NT2/D1 (cell line): ENCODE data around the gene ATG12.
"Not testable (repeated sequence)": the region's sequence is repeated elsewhere in the genome, so short reads cannot be mapped to it uniquely, and the experiment has no call there.

ENCODE experiments used
- DNase-seq: peaks from one replicate; pipeline ENCODE4 v3.0.0-alpha.2; 2011; ENCODE audit warnings: low read depth, low spot score
- H3K27me3 ChIP-seq: 2 replicates; pipeline ENCODE4 v1.6.0; 2011; ENCODE audit warnings: mild to moderate bottlenecking; ENCODE audit not compliant: insufficient read length, insufficient read depth
- H3K36me3 ChIP-seq: 2 replicates; pipeline ENCODE4 v1.6.1; 2011; ENCODE audit warnings: mild to moderate bottlenecking, low read length, mixed read lengths; ENCODE audit not compliant: insufficient read depth, insufficient read length
- H3K4me1 ChIP-seq: 2 replicates; pipeline ENCODE4 v1.5.1; 2011; ENCODE audit not compliant: insufficient read depth, insufficient read length
- H3K4me3 ChIP-seq: 2 replicates; pipeline ENCODE4 v1.5.1; 2011; ENCODE audit warnings: low read depth; ENCODE audit not compliant: insufficient read length
- H3K9ac ChIP-seq: 2 replicates; pipeline ENCODE4 v1.6.0; 2011; ENCODE audit warnings: low read depth; ENCODE audit not compliant: insufficient read length
- H3K9me3 ChIP-seq: 2 replicates; pipeline ENCODE4 v1.5.1; 2011; ENCODE audit warnings: mild to moderate bottlenecking, low read length; ENCODE audit not compliant: insufficient read depth
- SUZ12 ChIP-seq: IDR thresholded peaks from 2 replicates; pipeline ENCODE4 v1.6.1; 2011; ENCODE audit not compliant: insufficient read length, insufficient read depth; ENCODE audit errors: extremely low read depth
- YY1 ChIP-seq: IDR thresholded peaks from 2 replicates; pipeline ENCODE4 v1.6.1; 2011; ENCODE audit not compliant: insufficient read length, insufficient read depth
- ZNF274 ChIP-seq: IDR thresholded peaks from 2 replicates; pipeline ENCODE4 v1.6.1; 2011; ENCODE audit warnings: mild to moderate bottlenecking, low read depth, low read length

Gene ATG12

DNA sequence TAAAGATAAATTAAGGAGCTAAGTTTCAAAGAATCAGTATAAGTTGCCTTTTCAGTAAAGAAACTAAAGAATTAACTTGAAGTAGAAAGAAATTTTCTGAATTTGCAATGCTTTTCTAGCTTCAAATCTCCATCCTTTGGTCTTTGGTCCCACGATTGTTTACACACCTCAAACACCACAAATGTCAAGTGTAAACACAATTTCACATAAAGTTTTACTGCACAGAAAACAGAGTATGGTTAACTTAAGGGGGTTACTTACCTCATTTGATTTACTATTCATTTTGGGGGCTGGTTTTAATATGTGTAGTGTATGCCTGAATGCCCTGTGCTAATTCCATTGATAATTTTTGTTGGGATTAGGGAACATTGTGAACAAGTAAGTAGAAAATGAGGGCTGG is 29.0 kb downstream of the ATG12 start:
- no peaks in the 10 kb centered on the region for H3K4me1 ChIP-seq
- H3K36me3 ChIP-seq = no peaks in the 10 kb centered on the region
- no peak for DNase-seq
- H3K9me3 ChIP-seq = no peaks in the 10 kb centered on the region
- peaks cover 30% of the 10 kb centered on the region for H3K27me3 ChIP-seq
- no peak overlapping the region for H3K9ac ChIP-seq
- H3K4me3 ChIP-seq = no peak overlapping the region
- TF ChIP-seq ZNF274 (no peak), YY1 (no peak), SUZ12 (no peak)

DNA sequence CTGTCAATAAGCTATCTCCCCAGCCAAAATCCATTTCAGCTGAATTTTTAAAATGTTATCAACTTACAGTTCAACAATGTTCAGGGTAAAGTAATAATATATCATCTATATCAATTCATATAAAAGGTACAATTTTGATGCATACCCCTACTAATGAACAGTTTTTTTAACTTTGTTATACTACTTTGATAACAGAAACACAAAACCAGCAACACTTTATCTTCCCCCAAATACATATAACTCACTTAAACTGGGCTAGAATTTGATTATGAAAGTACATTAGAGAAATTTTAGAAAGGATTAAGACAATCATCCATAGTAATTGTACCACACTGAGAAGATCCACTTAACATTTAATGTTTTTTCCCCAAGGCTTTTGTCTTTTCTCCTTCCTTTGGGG is 30.0 kb downstream of the ATG12 start:
- TF ChIP-seq ZNF274 (no peak), YY1 (no peak), SUZ12 (no peak)
- H3K9ac ChIP-seq = no peak overlapping the region
- no peak overlapping the region for H3K4me3 ChIP-seq
- no peaks in the 10 kb centered on the region for H3K9me3 ChIP-seq
- peaks cover 2% of the 10 kb centered on the region for H3K36me3 ChIP-seq
- H3K4me1 ChIP-seq = no peaks in the 10 kb centered on the region
- H3K27me3 ChIP-seq = peaks cover 27% of the 10 kb centered on the region
- no peak for DNase-seq

DNA sequence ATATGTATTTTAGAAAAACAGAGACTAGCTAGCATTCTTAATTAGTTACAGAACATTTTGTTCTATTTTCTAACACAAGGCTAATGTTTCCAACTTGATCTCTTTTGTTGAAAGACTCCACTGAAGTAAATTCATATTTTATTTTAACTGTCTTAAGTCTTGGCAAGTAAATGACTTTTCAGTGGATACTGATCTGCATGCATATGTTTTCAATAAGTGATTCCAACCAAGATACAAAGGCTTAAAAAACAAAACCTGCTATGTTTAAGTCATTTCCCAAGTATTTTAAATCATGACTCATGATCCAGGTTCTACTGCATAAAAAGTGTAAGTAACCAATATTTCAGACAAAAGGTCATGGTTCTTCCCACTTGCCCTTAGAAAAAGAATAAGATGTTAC is 30.6 kb downstream of the ATG12 start:
- Histone ChIP-seq H3K27me3 (peaks cover 21% of the 10 kb centered on the region), H3K4me1 (no peaks in the 10 kb centered on the region), H3K36me3 (peaks cover 6% of the 10 kb centered on the region), H3K9me3 (no peaks in the 10 kb centered on the region), H3K4me3 (no peak overlapping the region), H3K9ac (no peak overlapping the region)
- no peak for TF ChIP-seq YY1
- no peak for TF ChIP-seq SUZ12
- TF ChIP-seq ZNF274 = no peak
- no peak for DNase-seq

DNA sequence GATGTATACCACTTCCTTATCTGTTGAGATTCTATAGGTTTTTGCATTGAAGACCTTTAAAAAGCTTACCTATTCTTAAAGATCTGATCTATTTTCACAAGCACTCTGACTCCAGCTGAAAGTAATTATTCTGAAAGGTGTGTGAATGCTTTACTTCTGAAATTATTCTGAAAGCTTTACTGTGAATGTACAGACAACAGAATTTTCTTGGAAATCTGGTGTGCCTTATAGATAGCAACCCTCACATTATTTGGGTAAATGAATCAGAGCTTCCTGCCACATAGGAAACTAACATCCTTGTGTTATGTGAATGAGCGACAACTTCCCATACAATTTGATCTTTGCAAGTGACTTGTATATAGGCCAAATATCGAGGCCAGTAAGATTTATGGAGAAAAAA is 31.4 kb downstream of the ATG12 start:
- DNase-seq = no peak
- H3K9me3 ChIP-seq = no peaks in the 10 kb centered on the region
- H3K4me3 ChIP-seq = no peak overlapping the region
- peaks cover 10% of the 10 kb centered on the region for H3K36me3 ChIP-seq
- H3K4me1 ChIP-seq = no peaks in the 10 kb centered on the region
- no peak for TF ChIP-seq SUZ12
- no peak for TF ChIP-seq ZNF274
- no peak for TF ChIP-seq YY1
- H3K9ac ChIP-seq = no peak overlapping the region
- peaks cover 12% of the 10 kb centered on the region for H3K27me3 ChIP-seq

DNA sequence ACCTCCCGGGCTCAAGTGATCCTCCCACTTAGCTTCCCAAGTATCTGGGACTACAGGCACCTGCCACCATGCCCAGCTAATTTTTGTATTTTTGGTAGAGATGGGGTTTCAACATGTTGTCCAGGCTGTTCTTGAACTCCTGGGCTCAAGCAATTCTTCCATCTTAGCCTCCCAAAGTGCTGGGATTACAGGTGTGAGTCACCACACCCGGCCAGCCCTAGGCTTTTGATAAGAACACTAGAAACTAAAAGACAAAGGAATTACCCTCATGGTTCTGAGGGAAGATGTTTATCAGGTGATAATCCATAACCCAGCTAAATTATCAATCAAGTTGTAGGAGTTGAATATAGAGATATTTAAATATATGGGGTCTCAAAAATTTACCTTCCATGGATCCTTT is 33.3 kb downstream of the ATG12 start:
- DNase-seq, H3K9ac ChIP-seq, H3K27me3 ChIP-seq, H3K4me3 ChIP-seq, H3K9me3 ChIP-seq, H3K4me1 ChIP-seq: not testable (repeated sequence)
- H3K36me3 ChIP-seq = peaks cover 10% of the 10 kb centered on the region

DNA sequence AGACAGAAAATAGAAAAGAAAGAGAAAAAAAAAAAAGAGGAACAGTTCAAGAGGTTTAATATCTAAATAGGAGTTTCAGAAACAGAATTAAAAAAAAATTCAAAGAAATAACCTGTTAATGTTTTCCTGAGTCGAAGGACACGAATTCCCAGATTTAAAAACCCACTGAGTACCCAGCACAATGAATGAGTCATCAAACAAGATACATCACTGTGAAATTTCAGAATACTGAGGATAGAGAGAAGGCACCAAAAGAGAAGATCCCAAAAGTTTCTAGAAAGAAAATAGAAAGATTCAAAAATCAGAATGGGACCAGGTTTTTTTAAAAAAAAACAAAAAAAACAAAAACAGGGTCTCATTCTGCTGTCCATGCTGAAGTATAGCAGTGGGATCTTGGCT is 33.7 kb downstream of the ATG12 start:
- H3K36me3 ChIP-seq = peaks cover 10% of the 10 kb centered on the region
- H3K9ac ChIP-seq = no peak overlapping the region
- TF ChIP-seq YY1 (no peak), SUZ12 (no peak), ZNF274 (no peak)
- no peak for DNase-seq
- H3K27me3 ChIP-seq = no peaks in the 10 kb centered on the region
- no peaks in the 10 kb centered on the region for H3K9me3 ChIP-seq
- H3K4me1 ChIP-seq = no peaks in the 10 kb centered on the region
- no peak overlapping the region for H3K4me3 ChIP-seq

DNA sequence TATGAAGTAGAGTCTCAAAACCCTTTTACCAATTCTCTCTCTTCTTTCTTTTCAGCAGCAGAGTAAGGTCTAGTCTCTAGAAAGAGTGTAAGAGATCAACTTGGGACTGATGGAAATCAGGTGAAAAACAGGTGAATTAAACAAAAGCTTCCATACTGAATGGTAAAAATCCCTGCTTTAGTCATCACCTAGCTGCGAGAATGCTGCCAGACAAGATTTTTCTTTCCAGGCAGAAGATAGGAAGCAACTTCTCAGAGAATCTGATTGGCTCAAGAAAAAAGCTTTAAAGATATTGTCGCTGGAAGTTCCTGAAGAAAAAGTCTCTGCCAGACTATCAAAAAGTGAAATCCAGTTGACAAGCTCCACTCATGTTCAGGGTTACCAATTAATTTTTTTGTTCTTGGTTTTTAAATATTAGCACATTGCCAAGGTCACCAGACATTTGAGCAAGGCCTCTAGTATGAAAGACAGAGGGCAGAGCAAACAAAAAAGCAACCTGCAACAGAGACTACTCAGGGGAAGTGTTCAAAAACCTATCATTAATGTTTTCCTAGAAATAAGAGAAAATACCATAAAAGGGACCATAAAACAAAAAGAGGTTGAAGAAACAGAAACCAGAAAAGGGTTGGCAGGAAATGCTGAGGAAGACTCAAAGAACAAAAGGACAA is 34.2 kb downstream of the ATG12 start:
- Histone ChIP-seq H3K4me3 (no peak overlapping the region), H3K9me3 (no peaks in the 10 kb centered on the region), H3K9ac (no peak overlapping the region), H3K27me3 (no peaks in the 10 kb centered on the region), H3K36me3 (peaks cover 10% of the 10 kb centered on the region), H3K4me1 (no peaks in the 10 kb centered on the region)
- TF ChIP-seq YY1 (no peak), ZNF274 (no peak), SUZ12 (no peak)
- no peak for DNase-seq

DNA sequence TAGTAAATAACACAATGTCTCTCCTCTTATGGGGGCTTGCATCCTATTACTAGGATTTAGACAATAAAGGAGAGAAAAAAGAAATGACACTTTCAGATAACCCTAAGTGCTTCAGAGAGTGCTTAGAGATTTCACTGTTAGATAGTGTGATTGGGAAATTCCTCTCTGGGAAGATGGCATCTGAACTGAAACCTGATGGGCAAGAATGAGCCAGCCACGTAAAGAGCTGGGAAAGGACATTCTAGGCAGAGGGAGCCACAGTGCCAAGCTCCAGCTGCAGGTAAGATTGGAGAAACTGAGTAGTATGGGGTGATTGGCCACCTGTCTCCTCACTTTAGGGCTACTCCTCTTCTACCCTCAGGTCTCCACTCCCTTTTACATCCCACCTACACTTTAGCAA is 39.4 kb downstream of the ATG12 start:
- no peak for DNase-seq
- peaks cover 10% of the 10 kb centered on the region for H3K36me3 ChIP-seq
- no peak overlapping the region for H3K4me3 ChIP-seq
- H3K9me3 ChIP-seq = no peaks in the 10 kb centered on the region
- H3K9ac ChIP-seq = no peak overlapping the region
- TF ChIP-seq ZNF274 (no peak), YY1 (no peak), SUZ12 (no peak)
- H3K4me1 ChIP-seq = no peaks in the 10 kb centered on the region
- H3K27me3 ChIP-seq = no peaks in the 10 kb centered on the region
